H1 (cell line): ENCODE results near the gene CYP2C18. TPM values are rescaled to one million over a fixed set of nuclear protein-coding genes. Genes with fewer than 3 reads are reported as not detected.

Experiments
- CTCF ChIA-PET: fragments of 300-600 bp; sonication (Branson Sonifier 250); formaldehyde crosslinking; loops from one replicate; lab custom pipeline; 2021; ENCODE audit not compliant: partially characterized antibody; lab: Charles Lee
- POLR2A ChIA-PET: fragments of 300-600 bp; sonication (Branson Sonifier 250); formaldehyde crosslinking; loops from one replicate; lab custom pipeline; 2021; ENCODE audit warnings: inconsistent platforms; ENCODE audit not compliant: partially characterized antibody; lab: Charles Lee
- DNase-seq, 2 experiments: peaks; one replicate each; pipeline versions ENCODE4 v3.0.0 to v3.0.0-alpha.2; 2010 to 2022; ENCODE audit warnings: low spot score in 2 of 2, low read depth in 1 of 2, mixed read lengths in 1 of 2
- FAIRE-seq: peaks from 2 replicates; lab custom pipeline; 2011; peaks lifted over from hg19 to GRCh38; lab: Jason Lieb, UNC
- H2AFZ ChIP-seq: 2 replicates; pipeline ENCODE4 v1.8.1; 2012; ENCODE audit warnings: low read length, inconsistent platforms
- H2AK5ac ChIP-seq: 2 replicates; pipeline ENCODE4 v1.6.1; 2013; ENCODE audit warnings: low read depth, low read length
- H2BK120ac ChIP-seq: replicated peaks from 2 replicates; pipeline ENCODE3; 2013; ENCODE audit warnings: low read depth, low read length, inconsistent platforms
- H2BK12ac ChIP-seq: 2 replicates; pipeline ENCODE4 v1.6.1; 2013; ENCODE audit warnings: low read depth, low read length
- H2BK15ac ChIP-seq: 2 replicates; pipeline ENCODE4 v1.6.1; 2013; ENCODE audit warnings: low read length
- H2BK20ac ChIP-seq: 2 replicates; pipeline ENCODE4 v1.6.1; 2013; ENCODE audit warnings: low read length
- H2BK5ac ChIP-seq: 2 replicates; pipeline ENCODE4 v1.6.1; 2013; ENCODE audit warnings: low read depth, low read length
- H3K14ac ChIP-seq: 2 replicates; pipeline ENCODE4 v1.6.1; 2013; ENCODE audit warnings: inconsistent platforms; ENCODE audit not compliant: insufficient read length
- H3K18ac ChIP-seq: 2 replicates; pipeline ENCODE4 v1.6.1; 2013; ENCODE audit warnings: low read length; ENCODE audit errors: extremely low read depth
- H3K23ac ChIP-seq: 2 replicates; pipeline ENCODE4 v1.6.1; 2013; ENCODE audit warnings: inconsistent platforms; ENCODE audit not compliant: insufficient read length
- H3K23me2 ChIP-seq: 2 replicates; pipeline ENCODE4 v1.6.1; 2013; ENCODE audit warnings: low read depth, low read length
- H3K27ac ChIP-seq: 2 replicates; pipeline ENCODE4 v1.6.1; 2011; ENCODE audit warnings: low read depth, low read length, inconsistent platforms
- H3K27me3 ChIP-seq, 4 experiments: replicated peaks in 1 of 4; 1 replicate in 1 of 4; 2 replicates in 3 of 4; pipeline versions ENCODE4 v1.6.1 to v1.8.1; 2011 to 2013; ENCODE audit warnings: low read length in 3 of 4, mild to moderate bottlenecking in 3 of 4, inconsistent platforms in 2 of 4, mixed read lengths in 2 of 4, moderate library complexity in 1 of 4; ENCODE audit not compliant: control insufficient read depth in 3 of 4, insufficient read depth in 3 of 4; ENCODE audit errors: extremely low read depth in 1 of 4
- H3K36me3 ChIP-seq, 4 experiments: 2 replicates each; pipeline versions ENCODE4 v1.6.1 to v1.8.1; 2011 to 2013; ENCODE audit warnings: mild to moderate bottlenecking in 4 of 4, low read length in 3 of 4, moderate library complexity in 2 of 4, control low read depth in 1 of 4, inconsistent platforms in 1 of 4; ENCODE audit not compliant: insufficient read depth in 4 of 4, control insufficient read depth in 2 of 4
- H3K4ac ChIP-seq: replicated peaks from 2 replicates; pipeline ENCODE3; 2013; ENCODE audit warnings: low read length, low read depth, mixed read lengths, inconsistent platforms; ENCODE audit not compliant: insufficient read length
- H3K4me1 ChIP-seq, 4 experiments: replicated peaks in 1 of 4; 1 replicate in 1 of 4; 2 replicates in 3 of 4; pipeline versions ENCODE4 v1.6.1 to v1.8.1; 2011 to 2013; ENCODE audit warnings: low read length in 3 of 4, inconsistent platforms in 2 of 4, mixed read lengths in 1 of 4; ENCODE audit not compliant: insufficient read depth in 4 of 4, control insufficient read depth in 3 of 4
- H3K4me2 ChIP-seq, 2 experiments: 2 replicates each; pipeline versions ENCODE4 v1.6.1 to v1.8.1; 2011 to 2013; ENCODE audit warnings: low read depth in 2 of 2, low read length in 2 of 2, control low read depth in 1 of 2, inconsistent platforms in 1 of 2, mild to moderate bottlenecking in 1 of 2; ENCODE audit not compliant: insufficient read depth in 1 of 2
- H3K4me3 ChIP-seq, 4 experiments: fragments of 200-600, 300-600 bp in 1 of 4; sonication (generic), shearing (Covaris generic), sonication (Bioruptor Twin) in 1 of 4; 2 replicates each; pipeline versions ENCODE4 v1.5.1 to v1.8.1; 2011 to 2016; ENCODE audit warnings: low read length in 4 of 4, low read depth in 3 of 4, control low read depth in 2 of 4, inconsistent platforms in 2 of 4, mild to moderate bottlenecking in 2 of 4, mixed read lengths in 1 of 4, moderate library complexity in 1 of 4; ENCODE audit not compliant: insufficient read depth in 2 of 4; ENCODE audit errors: extremely low read depth in 1 of 4
- H3K56ac ChIP-seq: replicated peaks from 2 replicates; pipeline ENCODE3; 2013; ENCODE audit warnings: low read depth, mild to moderate bottlenecking, mixed read lengths, low read length, inconsistent platforms; ENCODE audit not compliant: insufficient read length
- H3K79me1 ChIP-seq: 2 replicates; pipeline ENCODE4 v1.6.1; 2013; ENCODE audit warnings: low read depth, low read length, control low read depth
- H3K79me2 ChIP-seq, 2 experiments: 2 replicates each; pipeline versions ENCODE4 v1.6.1 to v1.8.1; 2012 to 2013; ENCODE audit warnings: low read length in 2 of 2, mild to moderate bottlenecking in 2 of 2, inconsistent platforms in 1 of 2; ENCODE audit not compliant: insufficient read depth in 2 of 2, control insufficient read depth in 1 of 2
- H3K9ac ChIP-seq, 4 experiments: replicated peaks in 1 of 4; 1 replicate in 1 of 4; 2 replicates in 3 of 4; pipeline versions ENCODE4 v1.6.1 to v1.8.1; 2011 to 2013; ENCODE audit warnings: low read depth in 3 of 4, low read length in 3 of 4, control low read depth in 2 of 4, mild to moderate bottlenecking in 2 of 4, moderate library complexity in 2 of 4, inconsistent platforms in 1 of 4; ENCODE audit errors: extremely low read depth in 1 of 4
- H3K9me3 ChIP-seq, 2 experiments: 2 replicates each; pipeline versions ENCODE4 v1.6.1 to v1.8.1; 2012 to 2013; ENCODE audit warnings: mild to moderate bottlenecking in 2 of 2, moderate library complexity in 2 of 2, control low read depth in 1 of 2, inconsistent platforms in 1 of 2, low read depth in 1 of 2, low read length in 1 of 2, mixed read lengths in 1 of 2; ENCODE audit not compliant: insufficient read depth in 2 of 2
- H4K20me1 ChIP-seq, 2 experiments: replicated peaks in 1 of 2; 2 replicates each; pipeline versions ENCODE3 to v1.8.1; 2011 to 2013; ENCODE audit warnings: inconsistent platforms in 2 of 2, low read length in 2 of 2, mild to moderate bottlenecking in 1 of 2; ENCODE audit not compliant: insufficient read depth in 2 of 2, control insufficient read depth in 1 of 2
- H4K5ac ChIP-seq: 2 replicates; pipeline ENCODE4 v1.6.1; 2013; ENCODE audit warnings: low read length, low read depth, mixed read lengths, inconsistent platforms; ENCODE audit not compliant: insufficient read length
- H4K8ac ChIP-seq: 2 replicates; pipeline ENCODE4 v1.8.0; 2013; ENCODE audit warnings: mild to moderate bottlenecking, moderate library complexity, low read length, inconsistent platforms; ENCODE audit not compliant: insufficient read depth; ENCODE audit errors: extremely low read depth
- H4K91ac ChIP-seq: replicated peaks from 2 replicates; pipeline ENCODE3; 2013; ENCODE audit warnings: low read length, mixed read lengths, inconsistent platforms; ENCODE audit not compliant: insufficient read length
- ASH2L ChIP-seq: fragments of 200-600, 300-600 bp; sonication (generic); IDR thresholded peaks from one replicate; pipeline ENCODE4 v1.7.1; 2017; ENCODE audit warnings: low read length
- CBX5 ChIP-seq: fragments of 300-800, 300-1000 bp; sonication (generic); IDR thresholded peaks from 2 replicates; pipeline ENCODE4 v1.7.1; 2016; ENCODE audit warnings: antibody characterized with exemption, low read length, low read depth
- CEBPB ChIP-seq: IDR thresholded peaks from 2 replicates; pipeline ENCODE4 v1.6.1; 2012; ENCODE audit warnings: low read depth, low read length
- FOSL1 ChIP-seq: IDR thresholded peaks from 2 replicates; pipeline ENCODE4 v1.6.1; 2011; ENCODE audit warnings: mild to moderate bottlenecking, low read depth, low read length, moderate library complexity; ENCODE audit not compliant: insufficient read depth
- MAFK ChIP-seq: IDR thresholded peaks from 2 replicates; pipeline ENCODE4 v1.6.1; 2012; ENCODE audit warnings: low read depth, mild to moderate bottlenecking, improper control_type of control experiment, low read length
- RBBP5 ChIP-seq: IDR thresholded peaks from 2 replicates; pipeline ENCODE4 v1.7.1; 2012; ENCODE audit warnings: low read depth, mild to moderate bottlenecking, inconsistent platforms, low read length, moderate library complexity, borderline replicate concordance
- RFX5 ChIP-seq: IDR thresholded peaks from 2 replicates; pipeline ENCODE4 v1.6.1; 2011; ENCODE audit warnings: low read depth, low read length, improper control_type of control experiment, borderline replicate concordance
- SP1 ChIP-seq: IDR thresholded peaks from 2 replicates; pipeline ENCODE4 v1.6.1; 2011; ENCODE audit warnings: low read depth, low read length
- TBP ChIP-seq: IDR thresholded peaks from 2 replicates; pipeline ENCODE4 v1.6.1; 2011; ENCODE audit warnings: low read depth, low read length, improper control_type of control experiment
- polyA plus RNA-seq, 7 experiments: library from polyadenylated mRNA; depleted of rRNA in 3 of 7; stranded (reverse) in 5 of 7; unstranded in 2 of 7; fragments of >200 nt in 5 of 7; fragments of 200-250 nt in 2 of 7; gene quantifications; 1 replicate in 5 of 7; 2 replicates in 1 of 7; 4 replicates in 1 of 7; pipeline versions ENCODE4 v1.2.1 to v1.2.3, GENCODE V29; 2011 to 2013; ENCODE audit warnings: missing spikeins in 2 of 7, mixed read lengths in 2 of 7
- total RNA-seq: library from RNA; stranded (reverse); fragmentation: NEBNext Ultra II Directional; extraction: Animal tissue kit (Norgen Biotek cat#: 25700); gene quantifications from 2 replicates; pipeline ENCODE4 v1.2.1, GENCODE V29; 2021
- TF ChIP-seq, protein P1 (sequence below): IDR thresholded peaks from 2 replicates; pipeline ENCODE4 v1.6.1; 2012; ENCODE audit warnings: low read length, inconsistent platforms

CYP2C18 gene
- total and polyA plus RNA-seq, 2 of the 8 experiments (the other 6 are each of a cell fraction or from before 2014, with no cell fraction given): 0.17 TPM; not detected in 1

DNA sequence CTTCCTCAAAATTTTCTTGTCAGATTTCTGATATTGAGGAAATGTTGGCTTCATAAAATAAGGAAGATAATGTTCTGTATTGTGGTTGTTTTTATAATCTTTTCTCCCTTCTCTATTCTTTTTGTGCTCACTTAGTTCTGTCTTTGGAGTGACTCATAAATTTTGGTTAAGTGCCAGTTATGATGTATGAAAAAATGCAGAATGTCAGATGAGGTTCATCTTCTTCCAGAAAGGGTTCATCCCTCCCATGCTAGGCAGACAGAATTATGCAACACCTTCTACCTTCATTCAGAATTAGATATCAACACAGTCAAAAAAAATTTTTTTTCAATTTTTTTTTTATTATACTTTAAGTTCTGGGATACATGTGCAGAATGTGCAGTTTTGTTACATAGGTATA, 42.3 kb downstream of the CYP2C18 start:
- Histone ChIP-seq H2BK20ac (no peak overlapping the region), H3K4ac (no peak overlapping the region), H4K20me1 (no peaks in the 10 kb centered on the region), H3K79me1 (no peaks in the 10 kb centered on the region), H3K23me2 (no peaks in the 10 kb centered on the region), H3K36me3 (no peaks in the 10 kb centered on the region), H4K91ac (no peak overlapping the region), H2BK15ac (no peak overlapping the region), H2AK5ac (no peak overlapping the region), H3K9ac (no peak overlapping the region), H3K27ac (no peak overlapping the region), H2BK12ac (no peak overlapping the region), H2BK5ac (no peak overlapping the region), H4K8ac (no peak overlapping the region), H3K4me3 (no peak overlapping the region), H3K56ac (no peak overlapping the region), H4K5ac (no peak overlapping the region), H3K4me1 (no peaks in the 10 kb centered on the region), H3K23ac (no peak overlapping the region), H3K79me2 (no peaks in the 10 kb centered on the region), H3K14ac (no peak overlapping the region), H3K4me2 (no peak overlapping the region), H3K27me3 (no peaks in the 10 kb centered on the region), H2BK120ac (no peak overlapping the region), H3K9me3 (0 out of 4 replicates have a peak, but pooled peaks cover 0 to 2% of the 10 kb centered on the region in 2 experiments), H2AFZ (no peak overlapping the region), H3K18ac (no peak overlapping the region)
- CTCF ChIA-PET: no interaction called here
- no peak for TF ChIP-seq FOSL1
- no peak for TF ChIP-seq CBX5
- TF ChIP-seq RFX5: no peak
- TF ChIP-seq, protein P1, sequence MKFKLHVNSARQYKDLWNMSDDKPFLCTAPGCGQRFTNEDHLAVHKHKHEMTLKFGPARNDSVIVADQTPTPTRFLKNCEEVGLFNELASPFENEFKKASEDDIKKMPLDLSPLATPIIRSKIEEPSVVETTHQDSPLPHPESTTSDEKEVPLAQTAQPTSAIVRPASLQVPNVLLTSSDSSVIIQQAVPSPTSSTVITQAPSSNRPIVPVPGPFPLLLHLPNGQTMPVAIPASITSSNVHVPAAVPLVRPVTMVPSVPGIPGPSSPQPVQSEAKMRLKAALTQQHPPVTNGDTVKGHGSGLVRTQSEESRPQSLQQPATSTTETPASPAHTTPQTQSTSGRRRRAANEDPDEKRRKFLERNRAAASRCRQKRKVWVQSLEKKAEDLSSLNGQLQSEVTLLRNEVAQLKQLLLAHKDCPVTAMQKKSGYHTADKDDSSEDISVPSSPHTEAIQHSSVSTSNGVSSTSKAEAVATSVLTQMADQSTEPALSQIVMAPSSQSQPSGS: no peak
- no peak for TF ChIP-seq CEBPB
- no peak for TF ChIP-seq TBP
- TF ChIP-seq ASH2L: no peak
- TF ChIP-seq RBBP5: no peak
- no peak for TF ChIP-seq MAFK
- TF ChIP-seq SP1: no peak
- DNase-seq (no peak), FAIRE-seq (no peak)
- POLR2A ChIA-PET: no interaction called here
